ENCODE results near the gene MALSU1.

- TF ChIP-seq EP300 (IDR thresholded peaks at IDR 0.05; ENCODE audit: low read depth) (no peak), POLR2A (IDR thresholded peaks at IDR 0.05) (no peak), CTCF (IDR thresholded peaks at IDR 0.05) (no peak), POLR2AphosphoS5 (IDR thresholded peaks at IDR 0.05) (no peak)
Measured at GRCh38 chr7:23335621-23336020, 36.5 kb downstream of the MALSU1 start.

Data from transverse colon (tissue), 4 donors.